Mucosa of descending colon (tissue), 3 donors: ENCODE data around the gene PPP1R12C. TPM values are rescaled to one million over a fixed set of nuclear protein-coding genes. Genes with fewer than 3 reads are reported as not detected.

Experiments
- ATAC-seq: fragments of 200-7000 bp; cut with Tn5 transposase; one replicate; pipeline ENCODE4 v1.9.1; 2020; ENCODE audit warnings: mild to moderate bottlenecking, moderate library complexity
- DNase-seq, 3 donors: peaks; one replicate each; pipeline ENCODE4 v3.0.0-alpha.2; 2020
- H3K36me3 ChIP-seq: fragments of 200-600 bp; one replicate; pipeline ENCODE4 v1.8.0; 2021; ENCODE audit warnings: low read depth, mild to moderate bottlenecking
- H3K4me1 ChIP-seq: fragments of 200-600 bp; one replicate; pipeline ENCODE4 v1.8.0; 2021; ENCODE audit warnings: low read depth, mild to moderate bottlenecking
- H3K4me3 ChIP-seq: fragments of 200-600 bp; one replicate; pipeline ENCODE4 v1.8.0; 2021; ENCODE audit warnings: mild to moderate bottlenecking
- H3K9me3 ChIP-seq: fragments of 200-600 bp; one replicate; pipeline ENCODE4 v1.8.0; 2021; ENCODE audit warnings: mild to moderate bottlenecking
- intact Hi-C, 2 donors: fragments of 100-400 bp; cut with DNase I in 1 of 2; cut with micrococcal nuclease in 1 of 2; formaldehyde crosslinking; loops; one replicate each; pipeline versions ENCODE4 v1.11.0 to v1.11.1; 2022; cut with DNase I, micrococcal nuclease
- total RNA-seq, 3 donors: library from RNA; stranded (reverse); fragmentation: NEBNext Ultra II Directional in 2 of 3; extraction: Animal tissue kit (Norgen Biotek cat#: 25700) in 2 of 3; gene quantifications; one replicate each; pipeline versions ENCODE4 v1.2.1 to v1.2.4, GENCODE V29; 2021 to 2023
- TF ChIP-seq, protein P1 (sequence below): fragments of 200-600 bp; IDR thresholded peaks from one replicate; pipeline ENCODE4 v1.8.0; 2022; ENCODE audit warnings: antibody characterized with exemption, mild to moderate bottlenecking
- donor health status: DM: no; HTN: no; CAD: no; lungs with moderate emphysema.
- donor health status: DM: no; HTN: no; CAD: no.
- donor health status: DM: no; HTN: yes; CAD: no.

Gene PPP1R12C
- total RNA-seq, 3 donors from 2014 or later, result 99.8 to 236 (median 112) TPM

DNA sequence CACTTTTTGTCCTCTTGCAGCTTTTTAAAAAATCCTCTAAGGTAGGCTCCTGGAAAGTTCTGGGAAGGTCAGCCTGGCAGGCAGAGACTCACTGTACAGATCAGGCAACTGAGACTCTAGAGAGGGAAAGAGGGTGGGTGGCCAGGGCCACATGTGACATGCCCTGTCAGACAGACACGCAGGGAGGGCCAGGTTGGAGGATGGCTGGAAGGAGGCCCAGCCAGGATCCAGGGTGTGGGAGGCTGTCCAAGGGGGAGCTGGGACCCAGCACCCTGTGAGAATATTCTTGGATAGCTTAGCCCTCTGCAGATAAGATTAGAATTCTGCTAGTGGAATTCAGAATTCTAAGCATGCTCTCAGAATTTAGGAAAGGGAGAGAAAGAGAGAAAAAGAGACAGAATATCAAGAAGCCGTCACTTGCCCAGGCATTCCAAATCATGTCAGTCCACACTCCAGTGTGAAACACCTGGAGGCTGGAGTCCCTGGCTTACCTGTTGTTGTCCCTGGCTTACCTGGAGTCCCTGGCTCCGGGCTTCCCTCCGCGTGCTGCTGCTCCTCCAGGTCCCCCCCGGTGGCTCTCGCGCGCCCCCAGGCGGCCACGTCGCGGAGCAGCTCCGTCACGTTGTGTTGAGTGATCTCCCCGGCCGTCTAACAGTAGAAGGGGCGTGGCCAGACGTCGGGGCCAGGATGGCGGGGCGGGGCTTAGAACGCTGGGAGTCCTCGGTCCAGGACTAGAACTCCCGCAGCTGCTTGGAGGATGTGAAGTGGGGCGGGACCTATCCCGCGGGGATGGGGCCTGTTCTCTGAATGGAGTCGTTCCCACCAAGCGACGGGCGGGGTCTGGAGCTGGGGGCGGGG is 42.9 kb upstream of the PPP1R12C start:
- peak; percentile 92 for DNase-seq
- Histone ChIP-seq H3K4me1 (no peaks in the 10 kb centered on the region), H3K9me3 (no peaks in the 10 kb centered on the region), H3K36me3 (no peaks in the 10 kb centered on the region), H3K4me3 (no peak overlapping the region)
- ATAC-seq, result peak; percentile 97
- intact Hi-C loops, result no loop called here
- TF ChIP-seq, protein P1, sequence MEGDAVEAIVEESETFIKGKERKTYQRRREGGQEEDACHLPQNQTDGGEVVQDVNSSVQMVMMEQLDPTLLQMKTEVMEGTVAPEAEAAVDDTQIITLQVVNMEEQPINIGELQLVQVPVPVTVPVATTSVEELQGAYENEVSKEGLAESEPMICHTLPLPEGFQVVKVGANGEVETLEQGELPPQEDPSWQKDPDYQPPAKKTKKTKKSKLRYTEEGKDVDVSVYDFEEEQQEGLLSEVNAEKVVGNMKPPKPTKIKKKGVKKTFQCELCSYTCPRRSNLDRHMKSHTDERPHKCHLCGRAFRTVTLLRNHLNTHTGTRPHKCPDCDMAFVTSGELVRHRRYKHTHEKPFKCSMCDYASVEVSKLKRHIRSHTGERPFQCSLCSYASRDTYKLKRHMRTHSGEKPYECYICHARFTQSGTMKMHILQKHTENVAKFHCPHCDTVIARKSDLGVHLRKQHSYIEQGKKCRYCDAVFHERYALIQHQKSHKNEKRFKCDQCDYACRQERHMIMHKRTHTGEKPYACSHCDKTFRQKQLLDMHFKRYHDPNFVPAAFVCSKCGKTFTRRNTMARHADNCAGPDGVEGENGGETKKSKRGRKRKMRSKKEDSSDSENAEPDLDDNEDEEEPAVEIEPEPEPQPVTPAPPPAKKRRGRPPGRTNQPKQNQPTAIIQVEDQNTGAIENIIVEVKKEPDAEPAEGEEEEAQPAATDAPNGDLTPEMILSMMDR, result peak; percentile 87

DNA sequence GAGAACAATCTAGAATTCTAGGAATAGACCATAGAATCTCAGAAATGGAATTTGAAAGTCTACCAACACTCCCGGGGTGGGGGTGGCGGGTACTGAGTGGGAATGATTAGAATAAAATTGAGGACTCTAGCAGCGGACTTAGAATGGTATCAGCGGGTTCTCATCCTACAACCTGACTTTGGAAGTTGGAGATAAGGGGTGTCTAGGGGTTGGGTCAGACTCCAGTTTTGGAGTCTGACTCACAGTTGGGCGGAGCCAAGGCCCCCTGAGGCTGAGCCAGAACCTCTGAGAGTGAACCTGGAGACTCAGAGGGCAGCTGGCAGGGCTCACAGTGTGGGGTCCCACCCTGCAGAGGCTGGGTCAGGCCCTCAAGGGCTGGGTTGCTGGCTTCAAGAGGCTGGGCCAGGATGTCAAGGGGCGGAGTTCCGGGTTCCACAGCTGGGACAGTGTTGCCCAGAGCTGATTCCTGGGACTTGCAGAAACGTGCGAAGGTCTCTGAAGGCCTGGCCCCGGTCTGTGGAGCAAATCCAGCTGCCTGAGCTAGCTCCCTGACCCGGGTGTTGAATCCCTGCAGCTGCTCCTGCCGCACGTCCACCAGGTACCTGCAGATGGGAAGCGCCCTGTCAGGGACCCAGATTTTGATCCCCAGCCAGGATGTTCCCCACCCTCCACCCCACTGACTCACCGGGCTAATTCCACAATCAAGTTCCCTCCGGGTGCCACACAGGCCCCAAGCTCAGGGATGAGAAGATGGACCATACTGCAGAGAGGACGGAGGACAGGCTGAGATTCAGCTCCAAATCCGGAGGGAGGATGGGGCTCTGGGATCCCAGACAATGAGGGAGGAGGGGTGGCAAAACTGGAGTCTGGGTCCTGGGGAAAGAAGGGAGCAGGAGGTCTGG is 41.7 kb upstream of the PPP1R12C start:
- no peak for ATAC-seq
- H3K4me1 ChIP-seq, result no peaks in the 10 kb centered on the region
- no peak overlapping the region for H3K4me3 ChIP-seq
- no peaks in the 10 kb centered on the region for H3K36me3 ChIP-seq
- H3K9me3 ChIP-seq, result no peaks in the 10 kb centered on the region
- TF ChIP-seq, protein P1, result no peak
- DNase-seq, result no peak
- intact Hi-C loops, result no loop called here

DNA sequence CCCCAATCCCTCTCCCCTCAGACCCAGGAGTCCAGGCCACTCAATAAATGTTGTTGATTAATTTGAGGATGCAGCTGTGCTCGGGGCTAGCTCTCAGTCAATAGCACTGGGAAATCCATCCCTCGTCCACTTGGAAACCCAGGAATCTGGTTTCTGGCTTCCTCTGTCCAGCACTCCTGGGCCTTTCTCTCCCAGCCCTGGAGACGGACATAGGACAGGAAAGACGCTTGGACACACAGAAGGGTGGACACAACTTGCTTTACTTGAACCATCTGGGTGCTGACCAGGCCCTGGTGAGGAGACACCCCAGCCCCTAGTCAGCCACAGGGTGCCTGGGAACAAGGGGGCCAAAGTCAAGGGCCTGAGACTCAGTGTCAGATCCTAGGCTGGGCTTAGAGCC is 41.0 kb upstream of the PPP1R12C start:
- no peak for ATAC-seq

DNA sequence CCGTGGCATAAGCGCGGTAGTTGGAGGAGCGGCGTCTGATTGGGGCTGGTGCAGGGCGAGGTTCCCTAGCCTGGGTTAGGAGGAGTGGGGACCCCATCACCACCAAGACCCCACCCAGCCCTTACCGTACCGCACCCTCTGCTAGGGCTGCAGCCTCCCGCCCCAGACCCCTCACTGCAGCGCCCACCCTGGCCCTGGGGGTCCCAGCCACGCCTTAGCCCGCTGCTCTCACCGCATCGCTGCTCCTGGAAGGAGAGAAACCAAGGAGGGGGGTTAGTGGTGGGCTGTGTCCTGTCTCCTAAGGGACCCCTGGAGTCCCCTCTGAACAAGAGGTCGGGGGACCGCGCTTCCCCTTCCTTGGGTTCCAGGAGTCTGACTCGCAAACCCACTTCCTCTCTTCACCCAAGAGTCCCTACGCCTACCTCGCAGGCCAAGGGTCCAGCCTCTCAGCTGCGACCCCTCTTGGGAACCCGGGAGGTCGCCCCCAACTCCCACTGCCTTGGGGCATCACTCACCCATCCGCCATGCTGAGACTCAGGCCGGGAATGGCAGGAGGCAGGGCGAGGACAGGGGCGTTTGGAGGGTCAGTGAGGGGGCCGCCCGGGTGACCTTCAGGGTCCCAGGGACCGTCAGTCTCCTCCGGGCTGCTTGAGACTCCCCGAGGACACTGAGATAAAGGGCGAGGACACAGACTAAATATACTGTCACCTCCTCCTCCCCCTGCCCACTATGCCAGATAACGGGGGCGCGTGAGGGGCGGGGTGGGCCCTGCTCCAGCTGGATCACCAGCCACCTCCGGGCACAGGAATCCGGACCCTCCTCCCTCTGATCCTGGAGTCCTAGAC is 39.8 kb upstream of the PPP1R12C start, which contains the start of gene TNNI3:
TNNI3 (minus strand) TSS at position 669 of the 845 bp plus-strand sequence; CDS start at position 526, 143 bp downstream.
- ATAC-seq, result no peak
- Histone ChIP-seq H3K9me3 (no peaks in the 10 kb centered on the region), H3K4me3 (no peak within 1 kb of the TSS), H3K36me3 (no peaks in the 10 kb centered on the region), H3K4me1 (no peaks in the 10 kb centered on the region)
- TF ChIP-seq, protein P1, result no peak
- DNase-seq, result no peak
- intact Hi-C loops, result no loop called here

More for the DNA sequence above, 41.0 kb upstream of the PPP1R12C start:
- Histone ChIP-seq H3K9me3 (no peaks in the 10 kb centered on the region), H3K4me1 (no peaks in the 10 kb centered on the region), H3K4me3 (no peak overlapping the region), H3K36me3 (no peaks in the 10 kb centered on the region)
- TF ChIP-seq, protein P1, result no peak
- intact Hi-C loops, result no loop called here
- no peak for DNase-seq
